ENCODE results near the gene CELA2A.

GRCh38 chr1:15445390-15446122 is 11.0 kb upstream of the CELA2A start:
- TF ChIP-seq, protein P1, sequence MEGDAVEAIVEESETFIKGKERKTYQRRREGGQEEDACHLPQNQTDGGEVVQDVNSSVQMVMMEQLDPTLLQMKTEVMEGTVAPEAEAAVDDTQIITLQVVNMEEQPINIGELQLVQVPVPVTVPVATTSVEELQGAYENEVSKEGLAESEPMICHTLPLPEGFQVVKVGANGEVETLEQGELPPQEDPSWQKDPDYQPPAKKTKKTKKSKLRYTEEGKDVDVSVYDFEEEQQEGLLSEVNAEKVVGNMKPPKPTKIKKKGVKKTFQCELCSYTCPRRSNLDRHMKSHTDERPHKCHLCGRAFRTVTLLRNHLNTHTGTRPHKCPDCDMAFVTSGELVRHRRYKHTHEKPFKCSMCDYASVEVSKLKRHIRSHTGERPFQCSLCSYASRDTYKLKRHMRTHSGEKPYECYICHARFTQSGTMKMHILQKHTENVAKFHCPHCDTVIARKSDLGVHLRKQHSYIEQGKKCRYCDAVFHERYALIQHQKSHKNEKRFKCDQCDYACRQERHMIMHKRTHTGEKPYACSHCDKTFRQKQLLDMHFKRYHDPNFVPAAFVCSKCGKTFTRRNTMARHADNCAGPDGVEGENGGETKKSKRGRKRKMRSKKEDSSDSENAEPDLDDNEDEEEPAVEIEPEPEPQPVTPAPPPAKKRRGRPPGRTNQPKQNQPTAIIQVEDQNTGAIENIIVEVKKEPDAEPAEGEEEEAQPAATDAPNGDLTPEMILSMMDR (conservative IDR thresholded peaks at IDR 0.05; ENCODE audit: low read length), result no peak
- TF ChIP-seq EZH2phosphoT487 (IDR thresholded peaks at IDR 0.05; ENCODE audit: borderline replicate concordance), result no peak
